HUDEP-2 (cell line): Measurements from ENCODE around the gene RGP1.

Source experiments
- DNase-seq, 76 experiments: peaks; one replicate each; lab custom pipeline; 2025; ENCODE audit not compliant: unreplicated experiment in 76 of 76; lab: John Stamatoyannopoulos, UW

RGP1 gene

GRCh38 chr9:35741740-35742139, 7.3 kb upstream of the RGP1 start:
- no peak for DNase-seq

GRCh38 chr9:35743452-35743851, 5.6 kb upstream of the RGP1 start:
- DNase-seq: no peak

GRCh38 chr9:35743880-35744518, 5.1 kb upstream of the RGP1 start:
- DNase-seq: no peak

GRCh38 chr9:35745569-35745968, 3.5 kb upstream of the RGP1 start:
- DNase-seq: no peak

GRCh38 chr9:35746583-35746982, 2.5 kb upstream of the RGP1 start:
- DNase-seq: no peak

GRCh38 chr9:35748242-35748857, 737 bp upstream of the RGP1 start:
- peak in 1 of 76 experiments; percentile 27 for DNase-seq

- DNase-seq: peak in 1 of 76 experiments; percentile 18
Observed at GRCh38 chr9:35749515-35750255, 598 bp downstream of the RGP1 start.

- DNase-seq: no peak
Observed at GRCh38 chr9:35750256-35750531, 1.1 kb downstream of the RGP1 start.

- DNase-seq: no peak
Observed at GRCh38 chr9:35753466-35753865, 4.4 kb downstream of the RGP1 start.

- DNase-seq: no peak
Observed at GRCh38 chr9:35754264-35754663, 5.2 kb downstream of the RGP1 start, which contains the start of gene MSMP. Gene MSMP (minus strand): TSS chr9:35754276. CDS start chr9:35754129, 147 bp downstream.

- no peak for DNase-seq
Observed at GRCh38 chr9:35755071-35755470, 6.0 kb downstream of the RGP1 start.

- DNase-seq: peak in 66 of 76 experiments; percentile 8 to 81 (median 55)
Observed at GRCh38 chr9:35756275-35757225, 7.5 kb downstream of the RGP1 start.

GRCh38 chr9:35757226-35757891, 8.3 kb downstream of the RGP1 start:
- peak in 27 of 76 experiments; percentile 4 to 54 (median 28) for DNase-seq

GRCh38 chr9:35757892-35758275, 8.8 kb downstream of the RGP1 start:
- DNase-seq: no peak

- DNase-seq: no peak
Observed at GRCh38 chr9:35758475-35759050, 9.5 kb downstream of the RGP1 start.

- DNase-seq: no peak
Observed at GRCh38 chr9:35759795-35760194, 10.7 kb downstream of the RGP1 start.

GRCh38 chr9:35760651-35761050, 11.6 kb downstream of the RGP1 start:
- DNase-seq: no peak

GRCh38 chr9:35763181-35763580, 14.1 kb downstream of the RGP1 start:
- DNase-seq: no peak

GRCh38 chr9:35763803-35764202, 14.7 kb downstream of the RGP1 start:
- DNase-seq: no peak

- no peak for DNase-seq
Observed at GRCh38 chr9:35766997-35767396, 17.9 kb downstream of the RGP1 start.
